GM12878 (cell line): ENCODE results near the gene LRRFIP2. TPM values are rescaled to one million over a fixed set of nuclear protein-coding genes. Genes with fewer than 3 reads are reported as not detected.

Source experiments
- ATAC-seq: fragments of 200-7000 bp; cut with Tn5 transposase; 3 replicates; pipeline ENCODE4 v1.9.1; 2020; ENCODE audit warnings: mild to moderate bottlenecking, moderate library complexity
- BruUV-seq: library from RNA; stranded (reverse); fragments of 400-500 nt; replicated peaks from 2 replicates; lab custom pipeline; 2021; lab: Mats Ljungman, UMichigan
- CTCF ChIA-PET: fragments of 300-600 bp; sonication (Branson Sonifier 250); formaldehyde crosslinking; extraction: SDS; loops from one replicate; lab custom pipeline; 2021; ENCODE audit warnings: inconsistent platforms; lab: Yijun Ruan, JAX
- POLR2A ChIA-PET: fragments of 350-600 bp; formaldehyde crosslinking; extraction: SDS; loops from one replicate; lab custom pipeline; 2021; ENCODE audit warnings: inconsistent platforms; lab: Charles Lee
- RAD21 ChIA-PET: fragments of 300-600 bp; sonication (Branson Sonifier 250); formaldehyde crosslinking; loops from one replicate; lab custom pipeline; 2023; ENCODE audit warnings: antibody characterized with exemption; ENCODE audit not compliant: unreplicated experiment; lab: Charles Lee
- SMC1A ChIA-PET: fragments of 300-600 bp; sonication (Branson Sonifier 250); formaldehyde crosslinking; loops from one replicate; lab custom pipeline; 2023; ENCODE audit not compliant: unreplicated experiment, uncharacterized antibody; lab: Charles Lee
- DNase-seq: peaks from one replicate; pipeline ENCODE4 v3.0.0-alpha.2; 2011; ENCODE audit warnings: low read depth, low spot score
- FAIRE-seq: peaks from 3 replicates; lab custom pipeline; 2011; peaks lifted over from hg19 to GRCh38; lab: Jason Lieb, UNC
- H2AFZ ChIP-seq: 2 replicates; pipeline ENCODE4 v1.6.0; 2011; ENCODE audit warnings: low read depth, low read length, control low read depth; ENCODE audit not compliant: control insufficient read depth
- H3K27ac ChIP-seq: 2 replicates; pipeline ENCODE4 v1.5.1; 2011; ENCODE audit warnings: control low read depth; ENCODE audit not compliant: control insufficient read depth, insufficient read depth
- H3K27me3 ChIP-seq, 2 experiments: replicated peaks in 1 of 2; 2 replicates each; pipeline versions ENCODE4 v1.6.0 to v1.6.1; 2011; ENCODE audit warnings: low read length in 1 of 2; ENCODE audit not compliant: control insufficient read depth in 2 of 2, insufficient read depth in 2 of 2
- H3K36me3 ChIP-seq, 2 experiments: 2 replicates each; pipeline ENCODE4 v1.5.1; 2011; ENCODE audit warnings: low read length in 1 of 2; ENCODE audit not compliant: control insufficient read depth in 2 of 2, insufficient read depth in 2 of 2
- H3K4me1 ChIP-seq: 2 replicates; pipeline ENCODE4 v1.6.1; 2011; ENCODE audit warnings: mild to moderate bottlenecking, low read length, moderate library complexity, mixed read lengths; ENCODE audit not compliant: control insufficient read depth, insufficient read depth
- H3K4me2 ChIP-seq: 2 replicates; pipeline ENCODE4 v1.6.0; 2011; ENCODE audit warnings: control low read depth; ENCODE audit not compliant: control insufficient read depth, insufficient read depth
- H3K4me3 ChIP-seq: fragments of 200-600 bp; sonication (generic); 2 replicates; pipeline ENCODE4 v1.5.1; 2016
- H3K79me2 ChIP-seq: 2 replicates; pipeline ENCODE4 v1.6.0; 2011; ENCODE audit warnings: low read length; ENCODE audit not compliant: control insufficient read depth, insufficient read depth
- H3K9ac ChIP-seq: 2 replicates; pipeline ENCODE4 v1.8.0; 2011; ENCODE audit warnings: low read length, control low read depth, mixed read lengths; ENCODE audit not compliant: control insufficient read depth, insufficient read depth
- H3K9me3 ChIP-seq: replicated peaks from 3 replicates; pipeline ENCODE4 v1.5.1; 2011; ENCODE audit warnings: mild to moderate bottlenecking, low read length; ENCODE audit not compliant: control insufficient read depth, insufficient read depth
- H4K20me1 ChIP-seq: 2 replicates; pipeline ENCODE4 v1.6.0; 2011; ENCODE audit not compliant: control insufficient read depth, insufficient read depth
- BCL3 ChIP-seq: IDR thresholded peaks from 2 replicates; pipeline ENCODE4 v1.6.1; 2011; ENCODE audit warnings: borderline replicate concordance, low read depth, mild to moderate bottlenecking, moderate library complexity, low read length; ENCODE audit not compliant: insufficient read depth, poor library complexity, severe bottlenecking
- CBX3 ChIP-seq: fragments of 200-600 bp; sonication (generic); IDR thresholded peaks from 2 replicates; pipeline ENCODE4 v1.6.1; 2016; ENCODE audit warnings: low read depth, borderline replicate concordance
- CBX5 ChIP-seq: sonication (generic); IDR thresholded peaks from 2 replicates; pipeline ENCODE4 v1.6.1; 2016; ENCODE audit warnings: low read depth, moderate library complexity, mild to moderate bottlenecking, inconsistent platforms
- CTCF ChIP-seq, 3 experiments: IDR thresholded peaks in 2 of 3; conservative IDR thresholded peaks in 1 of 3; 2 replicates each; pipeline ENCODE4 v1.5.1; 2011; ENCODE audit warnings: low read depth in 3 of 3, low read length in 3 of 3, mild to moderate bottlenecking in 3 of 3, control low read depth in 2 of 3, moderate library complexity in 2 of 3, inconsistent platforms in 1 of 3, mixed read lengths in 1 of 3; ENCODE audit not compliant: control insufficient read depth in 2 of 3, insufficient read depth in 1 of 3; ENCODE audit errors: extremely low read depth in 1 of 3
- EP300 ChIP-seq, 2 experiments: fragments of 150-350 bp in 1 of 2; IDR thresholded peaks; 2 replicates each; pipeline ENCODE4 v1.6.1; 2011 to 2012; ENCODE audit warnings: low read depth in 2 of 2, low read length in 2 of 2, borderline replicate concordance in 1 of 2, improper control_type of control experiment in 1 of 2, inconsistent platforms in 1 of 2; ENCODE audit not compliant: control insufficient read depth in 1 of 2
- MXI1 ChIP-seq: fragments of 150-350 bp; IDR thresholded peaks from 2 replicates; pipeline ENCODE4 v1.6.1; 2011; ENCODE audit warnings: low read depth, mild to moderate bottlenecking, inconsistent platforms, low read length, improper control_type of control experiment
- NR2C2 ChIP-seq: IDR thresholded peaks from 2 replicates; pipeline ENCODE4 v1.6.1; 2011; ENCODE audit warnings: borderline replicate concordance, low read depth; ENCODE audit not compliant: control insufficient read depth, insufficient read length
- NRF1 ChIP-seq: conservative IDR thresholded peaks from 2 replicates; pipeline ENCODE4 v1.6.1; 2011; ENCODE audit warnings: mild to moderate bottlenecking, low read depth, low read length, improper control_type of control experiment
- RBBP5 ChIP-seq: fragments of 200-600 bp; sonication (generic); conservative IDR thresholded peaks from 2 replicates; pipeline ENCODE4 v1.6.1; 2016
- SMAD1 ChIP-seq: fragments of 450-650 bp; IDR thresholded peaks from 2 replicates; pipeline ENCODE4 v1.6.1; 2018; ENCODE audit warnings: mild to moderate bottlenecking, low read depth; ENCODE audit not compliant: partially characterized antibody
- STAT1 ChIP-seq: fragments of 450-650 bp; conservative IDR thresholded peaks from 2 replicates; pipeline ENCODE4 v1.6.1; 2014; ENCODE audit warnings: antibody characterized with exemption, mild to moderate bottlenecking
- WGBS: methylation state at CpG from one replicate; pipeline ENCODE4 v1.1.6; 2016; ENCODE audit warnings: low lambda C conversion rate; ENCODE audit not compliant: insufficient replicate concordance, insufficient coverage; ENCODE audit errors: missing lambda C conversion rate; 5-methylcytosine and 5-hydroxymethylcytosine counted together
- in situ Hi-C: fragments of 300-500 bp; cut with MboI; formaldehyde crosslinking; loops from 9 replicates; pipeline ENCODE4 v1.14.3; 2018; ENCODE audit warnings: mixed read lengths
- intact Hi-C: fragments of 100-400 bp; cut with micrococcal nuclease; formaldehyde crosslinking; loops from one replicate; pipeline ENCODE4 v1.14.2; 2022; ENCODE audit not compliant: unreplicated experiment
- polyA plus RNA-seq, 11 experiments: library from polyadenylated mRNA; depleted of rRNA in 4 of 11; unstranded in 6 of 11; stranded (reverse) in 5 of 11; fragments of >200 nt; fragmentation: Nextera tagmentation in 4 of 11; fragmentation: Illumina TruSeq in 1 of 11; extraction: Ambion mirVana in 4 of 11; extraction: Trizol in 1 of 11; gene quantifications; 1 replicate in 1 of 11; 2 replicates in 10 of 11; pipeline versions ENCODE4 v1.2.1 to v1.2.3, GENCODE V29; 2011 to 2016; ENCODE audit warnings: inconsistent platforms in 2 of 11, missing spikeins in 2 of 11, low read depth in 1 of 11
- total RNA-seq, 4 experiments: library from RNA; depleted of rRNA in 3 of 4; stranded (reverse); fragments of >200 nt in 3 of 4; fragmentation: Illumina TruSeq in 1 of 4; extraction: Trizol in 1 of 4; gene quantifications; 2 replicates each; pipeline versions ENCODE4 v1.2.1 to v1.2.3, GENCODE V29; 2013 to 2021
- TF ChIP-seq, protein P1 (sequence below): fragments of 150-350 bp; IDR thresholded peaks from 2 replicates; pipeline ENCODE4 v1.6.1; 2014; ENCODE audit warnings: mild to moderate bottlenecking, low read depth, low read length
- TF ChIP-seq, protein P2 (sequence below): fragments of 450-650 bp; IDR thresholded peaks from 2 replicates; pipeline ENCODE4 v1.6.1; 2017; ENCODE audit warnings: borderline replicate concordance

Gene LRRFIP2
- total and polyA plus RNA-seq, 10 of the 15 experiments (the other 5 are each of a cell fraction or from before 2014, with no cell fraction given), result 9.7 to 46.9 (median 38.1) TPM

GRCh38 chr3:37140899-37141541 is 33.4 kb downstream of the LRRFIP2 start (continued):
- TF ChIP-seq NRF1, result no peak
- TF ChIP-seq, all 136 proteins: peak for 0

- FAIRE-seq (peak; percentile 80), ATAC-seq (peak; percentile 84), DNase-seq (no peak)
- Histone ChIP-seq H3K79me2 (no peaks in the 10 kb centered on the region), H3K4me2 (peak overlapping the region; percentile 52), H2AFZ (no peak overlapping the region), H3K4me3 (no peak overlapping the region), H3K27me3 (no peaks in the 10 kb centered on the region), H3K4me1 (peaks cover 23% of the 10 kb centered on the region), H3K36me3 (no peaks in the 10 kb centered on the region; a peak in 1 of 4 replicates), H3K27ac (no peak overlapping the region), H3K9ac (no peak overlapping the region), H3K9me3 (no peaks in the 10 kb centered on the region), H4K20me1 (no peaks in the 10 kb centered on the region)
- ChIA-PET SMC1A (interaction anchor here (0.7 to 3.4 kb wide), 8 partner anchors 9 to 244 kb away, joined by 3 to 16 read pairs (median 4); no protein-coding TSS in a partner anchor), CTCF (interaction anchor here (0.6 to 1.2 kb wide), 3 partner anchors 9 to 115 kb away, joined by 3 read pairs; no protein-coding TSS in a partner anchor), POLR2A (interaction anchor here (0.6 to 1.7 kb wide), 3 partner anchors 85 to 145 kb away, joined by 3 to 4 read pairs (median 3); no protein-coding TSS in a partner anchor), RAD21 (interaction anchor here (0.8 to 1.6 kb wide), 4 partner anchors 23 to 147 kb away, joined by 3 to 6 read pairs (median 4); partner anchors contain the start of genes EPM2AIP1 and MLH1)
- in situ Hi-C loops, result no loop called here
- BruUV-seq, result no TSS peak
- intact Hi-C loops, result no loop called here
- WGBS, result 0% methylated on average over 1 of the region's 1 CpG
- TF ChIP-seq RBBP5, result no peak
- TF ChIP-seq CBX3, result no peak
- no peak for TF ChIP-seq BCL3
- no peak for TF ChIP-seq SMAD1
- TF ChIP-seq, protein P1, sequence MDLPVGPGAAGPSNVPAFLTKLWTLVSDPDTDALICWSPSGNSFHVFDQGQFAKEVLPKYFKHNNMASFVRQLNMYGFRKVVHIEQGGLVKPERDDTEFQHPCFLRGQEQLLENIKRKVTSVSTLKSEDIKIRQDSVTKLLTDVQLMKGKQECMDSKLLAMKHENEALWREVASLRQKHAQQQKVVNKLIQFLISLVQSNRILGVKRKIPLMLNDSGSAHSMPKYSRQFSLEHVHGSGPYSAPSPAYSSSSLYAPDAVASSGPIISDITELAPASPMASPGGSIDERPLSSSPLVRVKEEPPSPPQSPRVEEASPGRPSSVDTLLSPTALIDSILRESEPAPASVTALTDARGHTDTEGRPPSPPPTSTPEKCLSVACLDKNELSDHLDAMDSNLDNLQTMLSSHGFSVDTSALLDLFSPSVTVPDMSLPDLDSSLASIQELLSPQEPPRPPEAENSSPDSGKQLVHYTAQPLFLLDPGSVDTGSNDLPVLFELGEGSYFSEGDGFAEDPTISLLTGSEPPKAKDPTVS, result no peak
- no peak for TF ChIP-seq CBX5
- TF ChIP-seq EP300 (IDR thresholded peaks at IDR 0.05; ENCODE audit: borderline replicate concordance in 1 of 2, control insufficient read depth in 1 of 2, low read depth in 2 of 2, low read length in 2 of 2), result peak; percentile 23 to 40; a peak in 1 of 4 replicates
- TF ChIP-seq, protein P2, sequence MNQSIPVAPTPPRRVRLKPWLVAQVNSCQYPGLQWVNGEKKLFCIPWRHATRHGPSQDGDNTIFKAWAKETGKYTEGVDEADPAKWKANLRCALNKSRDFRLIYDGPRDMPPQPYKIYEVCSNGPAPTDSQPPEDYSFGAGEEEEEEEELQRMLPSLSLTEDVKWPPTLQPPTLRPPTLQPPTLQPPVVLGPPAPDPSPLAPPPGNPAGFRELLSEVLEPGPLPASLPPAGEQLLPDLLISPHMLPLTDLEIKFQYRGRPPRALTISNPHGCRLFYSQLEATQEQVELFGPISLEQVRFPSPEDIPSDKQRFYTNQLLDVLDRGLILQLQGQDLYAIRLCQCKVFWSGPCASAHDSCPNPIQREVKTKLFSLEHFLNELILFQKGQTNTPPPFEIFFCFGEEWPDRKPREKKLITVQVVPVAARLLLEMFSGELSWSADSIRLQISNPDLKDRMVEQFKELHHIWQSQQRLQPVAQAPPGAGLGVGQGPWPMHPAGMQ, result no peak
- no peak for TF ChIP-seq NR2C2
- TF ChIP-seq MXI1, result no peak
- no peak for TF ChIP-seq STAT1
- no peak for TF ChIP-seq CTCF (IDR thresholded peaks at IDR 0.05 in 2 of 3, conservative IDR thresholded peaks at IDR 0.05 in 1 of 3; ENCODE audit: control insufficient read depth in 2 of 3, extremely low read depth in 1 of 3, insufficient read depth in 1 of 3, low read depth in 3 of 3, low read length in 3 of 3)
- TF ChIP-seq NRF1, result no peak
Observed at GRCh38 chr3:37139567-37140052, 34.8 kb downstream of the LRRFIP2 start.
